OCI-LY7 (cell line): ENCODE results near the gene PLD5. TPM values are rescaled to one million over a fixed set of nuclear protein-coding genes. Genes with fewer than 3 reads are reported as not detected.
"Not testable (repeated sequence)": the region's sequence is repeated elsewhere in the genome, so short reads cannot be mapped to it uniquely, and the experiment has no call there.

Experiments
- BruUV-seq: library from RNA; stranded (reverse); fragments of 400-500 nt; replicated peaks from 2 replicates; lab custom pipeline; 2021; lab: Mats Ljungman, UMichigan
- CTCF ChIA-PET: fragments of 300-600 bp; sonication (Branson Sonifier 250); formaldehyde crosslinking; loops from one replicate; lab custom pipeline; 2022; ENCODE audit warnings: antibody characterized with exemption; ENCODE audit not compliant: unreplicated experiment; lab: Charles Lee
- POLR2A ChIA-PET: fragments of 300-600 bp; sonication (Branson Sonifier 250); formaldehyde crosslinking; loops from one replicate; lab custom pipeline; 2022; ENCODE audit warnings: antibody characterized with exemption; lab: Charles Lee
- DNase-seq: peaks from one replicate; pipeline ENCODE4 v3.0.0-alpha.2; 2015; ENCODE audit warnings: low spot score
- H2AFZ ChIP-seq: fragments of 200-600 bp; sonication (generic), shearing (Covaris generic); 2 replicates; pipeline ENCODE4 v1.6.1; 2014; ENCODE audit warnings: mild to moderate bottlenecking, antibody characterized with exemption, low read length, moderate library complexity
- H3K27ac ChIP-seq: fragments of 200-600 bp; sonication (generic); 2 replicates; pipeline ENCODE4 v1.5.1; 2014; ENCODE audit warnings: mixed run types, low read depth, mild to moderate bottlenecking, moderate library complexity, low read length, inconsistent platforms; ENCODE audit not compliant: poor library complexity, severe bottlenecking
- H3K36me3 ChIP-seq: fragments of 200-600 bp; sonication (generic); 2 replicates; pipeline ENCODE4 v1.6.1; 2014; ENCODE audit warnings: mild to moderate bottlenecking, antibody characterized with exemption, low read length, moderate library complexity, mixed read lengths; ENCODE audit not compliant: insufficient read depth
- H3K4me1 ChIP-seq: fragments of 200-600 bp; sonication (generic); 2 replicates; pipeline ENCODE4 v1.5.1; 2014; ENCODE audit warnings: mild to moderate bottlenecking, low read length; ENCODE audit not compliant: insufficient read depth, poor library complexity, severe bottlenecking
- H3K4me2 ChIP-seq: fragments of 200-600 bp; sonication (generic); 2 replicates; pipeline ENCODE4 v1.6.1; 2014; ENCODE audit warnings: mild to moderate bottlenecking, low read length
- H3K4me3 ChIP-seq: fragments of 200-600 bp; sonication (generic); 2 replicates; pipeline ENCODE4 v1.5.1; 2014; ENCODE audit warnings: mild to moderate bottlenecking, low read depth, low read length; ENCODE audit not compliant: poor library complexity, severe bottlenecking
- H3K79me2 ChIP-seq: fragments of 200-600 bp; sonication (generic); 2 replicates; pipeline ENCODE4 v1.6.1; 2016; ENCODE audit warnings: low read depth, mild to moderate bottlenecking, low read length, moderate library complexity, mixed read lengths; ENCODE audit not compliant: insufficient read depth
- H3K9me2 ChIP-seq: fragments of 200-600 bp; sonication (generic); 2 replicates; pipeline ENCODE4 v1.6.1; 2016; ENCODE audit warnings: mild to moderate bottlenecking, low read length, mixed read lengths; ENCODE audit not compliant: insufficient read depth
- H3K9me3 ChIP-seq: fragments of 200-600 bp; sonication (generic); 2 replicates; pipeline ENCODE4 v1.6.1; 2014; ENCODE audit warnings: mild to moderate bottlenecking, mixed run types, low read length, mixed read lengths
- H4K20me1 ChIP-seq: fragments of 200-600 bp; sonication (generic); 2 replicates; pipeline ENCODE4 v1.6.1; 2014; ENCODE audit warnings: mild to moderate bottlenecking, antibody characterized with exemption, low read length, moderate library complexity, mixed read lengths; ENCODE audit not compliant: insufficient read depth
- intact Hi-C: fragments of 100-400 bp; cut with micrococcal nuclease; formaldehyde crosslinking; loops from one replicate; pipeline ENCODE4 v1.10.0; 2022; ENCODE audit not compliant: unreplicated experiment
- total RNA-seq, 2 experiments: library from RNA; depleted of rRNA in 1 of 2; stranded (reverse); fragments of >200 nt in 1 of 2; shearing (Covaris generic) in 1 of 2; gene quantifications; 2 replicates each; pipeline ENCODE4 v1.2.3, GENCODE V29; 2014 to 2022

PLD5 gene
- total RNA-seq, 2 experiments from 2014 or later = not detected

GRCh38 chr1:242282758-242283485 is 241.6 kb downstream of the PLD5 start:
- H4K20me1 ChIP-seq, POLR2A ChIA-PET: not testable (repeated sequence)

DNA sequence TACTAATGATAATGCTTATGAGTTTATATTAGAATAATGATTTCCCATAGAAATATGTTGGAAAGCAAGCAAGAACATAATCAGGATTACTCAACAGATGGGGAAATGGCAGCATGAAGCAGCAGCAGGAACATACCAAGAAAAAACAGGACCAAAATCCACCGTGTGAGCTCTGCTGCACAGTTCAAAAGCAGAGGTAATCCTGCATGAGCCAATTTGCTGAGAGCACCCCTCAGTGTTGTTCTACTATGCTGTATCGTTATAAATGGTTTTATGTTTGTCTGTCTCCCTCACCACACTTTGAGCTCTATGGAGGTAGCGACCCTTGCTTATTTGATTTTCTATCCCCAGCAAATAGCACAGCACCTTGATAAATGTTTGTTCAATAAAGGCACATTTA is 246.1 kb downstream of the PLD5 start:
- H3K79me2 ChIP-seq, H3K9me2 ChIP-seq, DNase-seq, CTCF ChIA-PET, H3K27ac ChIP-seq, POLR2A ChIA-PET, H3K9me3 ChIP-seq, H3K4me2 ChIP-seq, H4K20me1 ChIP-seq, intact Hi-C loops, H3K4me1 ChIP-seq, BruUV-seq, H3K4me3 ChIP-seq, H2AFZ ChIP-seq, H3K36me3 ChIP-seq: not testable (repeated sequence)

More at GRCh38 chr1:242282758-242283485, 241.6 kb downstream of the PLD5 start:
- H3K27ac ChIP-seq, H2AFZ ChIP-seq, H3K36me3 ChIP-seq, H3K9me3 ChIP-seq, H3K79me2 ChIP-seq, DNase-seq, intact Hi-C loops, H3K4me1 ChIP-seq, CTCF ChIA-PET, H3K4me2 ChIP-seq, BruUV-seq, H3K4me3 ChIP-seq, H3K9me2 ChIP-seq: not testable (repeated sequence)

GRCh38 chr1:242276769-242277168 is 247.7 kb downstream of the PLD5 start:
- H3K4me1 ChIP-seq, H2AFZ ChIP-seq, H3K4me3 ChIP-seq, CTCF ChIA-PET, H3K27ac ChIP-seq, H3K9me2 ChIP-seq, H4K20me1 ChIP-seq, H3K4me2 ChIP-seq, H3K36me3 ChIP-seq, H3K9me3 ChIP-seq, DNase-seq, BruUV-seq, intact Hi-C loops, POLR2A ChIA-PET, H3K79me2 ChIP-seq: not testable (repeated sequence)

- BruUV-seq, H3K79me2 ChIP-seq, H3K4me1 ChIP-seq, H3K27ac ChIP-seq, H3K9me3 ChIP-seq, POLR2A ChIA-PET, DNase-seq, H3K9me2 ChIP-seq, H3K4me2 ChIP-seq, intact Hi-C loops, H2AFZ ChIP-seq, H3K4me3 ChIP-seq, H3K36me3 ChIP-seq, H4K20me1 ChIP-seq: not testable (repeated sequence)
- CTCF ChIA-PET = interaction anchor here (0.6 kb wide), 1 partner anchor 1638 kb away, joined by 3 read pairs; no protein-coding TSS in a partner anchor
Measured at GRCh38 chr1:242267004-242267403, 257.5 kb downstream of the PLD5 start.

DNA sequence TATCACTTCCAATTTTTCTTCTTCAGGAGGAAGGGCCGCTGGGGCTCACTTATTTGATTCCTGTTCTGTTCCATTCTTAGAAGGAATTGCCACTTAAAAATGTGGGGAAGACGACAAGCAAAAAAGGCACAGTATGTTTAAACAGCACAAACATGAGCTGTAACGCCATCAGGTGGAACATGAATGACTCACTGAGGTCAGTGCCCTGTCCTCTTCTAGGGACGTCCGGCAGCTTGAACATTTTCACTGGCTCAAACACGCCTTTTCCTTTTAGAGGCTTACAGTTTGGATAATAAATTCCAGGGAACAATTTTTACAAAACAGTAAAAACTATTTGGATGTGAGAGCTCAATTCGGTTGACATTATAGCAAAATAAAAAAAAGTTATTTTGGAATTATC is 260.1 kb downstream of the PLD5 start:
- H3K36me3 ChIP-seq, H3K9me3 ChIP-seq, H3K4me2 ChIP-seq, DNase-seq, H4K20me1 ChIP-seq, BruUV-seq, H3K27ac ChIP-seq, H3K4me3 ChIP-seq, H3K4me1 ChIP-seq, POLR2A ChIA-PET, H2AFZ ChIP-seq, H3K9me2 ChIP-seq, intact Hi-C loops, H3K79me2 ChIP-seq, CTCF ChIA-PET: not testable (repeated sequence)
